ENCODE results near the gene RAPGEF2.

Gene RAPGEF2

GRCh38 chr4:159134429-159134828, 31.6 kb downstream of the RAPGEF2 start:
- DNase-seq (ENCODE audit: low read depth), result no peak

DNA sequence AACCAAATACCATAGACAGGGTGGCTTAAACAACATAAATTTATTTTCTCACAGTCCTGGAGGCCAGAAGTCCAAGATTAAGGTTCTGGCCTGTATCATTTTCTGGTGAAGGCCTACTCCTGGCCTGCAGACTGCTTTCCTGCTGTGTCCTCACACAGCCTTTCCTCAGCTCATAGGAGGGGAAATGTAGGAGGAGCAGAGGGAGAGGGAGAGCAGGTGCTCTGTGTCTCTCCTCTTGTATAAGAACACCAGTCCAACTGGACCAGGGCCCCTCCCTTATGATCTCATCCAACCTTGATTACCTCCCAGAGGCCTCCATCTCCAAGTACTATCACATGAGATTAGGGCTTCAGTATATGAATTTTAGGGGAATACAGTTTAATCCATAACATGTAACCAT, 34.3 kb downstream of the RAPGEF2 start:
- DNase-seq (ENCODE audit: low read depth), result no peak

- DNase-seq (ENCODE audit: low read depth), result no peak
These were observed 35.6 kb downstream of the RAPGEF2 start for GRCh38 chr4:159138436-159138835.

DNA sequence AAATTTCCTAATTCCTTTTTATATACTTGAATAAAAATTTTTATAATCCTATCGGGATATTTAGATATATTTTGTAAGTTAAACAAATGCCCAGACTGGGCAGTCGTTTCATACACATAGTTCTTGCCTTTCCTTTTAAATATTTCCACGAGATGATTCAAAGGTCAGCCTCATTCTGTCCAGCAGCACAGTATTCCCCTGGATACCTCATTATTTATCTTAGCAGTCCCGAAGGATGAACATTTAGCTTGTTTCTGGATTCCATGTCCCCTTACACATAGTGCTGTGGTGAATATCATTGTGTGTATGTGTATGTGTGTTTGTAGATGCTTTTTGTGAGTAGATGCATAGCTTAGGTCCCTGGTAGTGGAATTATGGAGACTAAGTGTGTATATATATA, 38.3 kb downstream of the RAPGEF2 start:
- no peak for DNase-seq (ENCODE audit: low read depth)

DNA sequence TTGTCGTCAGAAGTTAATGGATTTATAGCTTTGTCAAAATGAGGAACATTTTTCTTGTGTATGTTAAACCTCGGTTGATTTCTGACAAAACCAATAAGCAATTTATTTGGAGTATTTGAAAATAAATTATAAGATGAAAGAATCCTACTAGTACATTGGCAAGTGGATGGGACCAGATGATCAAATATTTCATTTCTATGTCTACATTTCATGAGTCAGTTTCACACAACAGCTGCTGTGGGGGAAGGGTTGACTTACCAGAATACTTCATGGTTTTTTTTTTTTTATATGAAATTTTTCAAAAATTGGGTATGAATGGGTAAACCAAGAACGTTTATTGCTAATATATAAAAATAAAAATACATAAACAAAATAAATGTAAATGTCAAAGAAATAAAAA, 39.4 kb downstream of the RAPGEF2 start:
- DNase-seq (ENCODE audit: low read depth), result no peak

DNA sequence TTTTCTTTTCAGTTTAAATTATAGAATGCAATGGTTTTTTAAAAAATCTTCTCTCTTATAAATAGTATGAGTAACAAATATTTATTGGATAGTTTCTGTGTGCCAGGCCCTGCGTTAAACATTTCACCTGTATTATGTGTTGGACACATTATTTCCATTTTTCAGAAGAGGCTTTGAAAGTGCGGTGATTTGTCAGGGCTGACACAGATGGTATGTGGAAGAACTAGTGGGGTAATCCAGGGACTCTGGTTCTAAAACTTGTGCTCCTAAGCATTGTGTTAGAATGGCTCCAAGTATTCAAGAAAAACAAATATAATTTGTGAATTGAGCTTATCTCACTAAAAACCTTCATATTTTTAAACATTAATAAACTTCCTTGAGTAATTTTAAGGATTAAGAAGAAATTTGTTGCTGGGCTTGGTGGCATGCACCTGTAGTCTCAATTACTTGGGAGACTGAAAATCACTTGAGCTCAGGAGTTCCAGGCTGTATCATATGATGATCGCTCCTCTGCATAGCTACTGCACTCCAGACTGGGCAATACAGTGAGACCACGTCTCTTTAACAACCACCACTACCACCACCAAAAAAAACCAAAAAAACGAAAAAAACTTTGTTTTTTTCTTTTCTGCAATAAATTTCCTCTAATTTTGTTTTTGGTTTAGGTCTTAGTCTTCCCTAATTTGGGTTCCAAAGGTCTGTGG, 40.0 kb downstream of the RAPGEF2 start:
- no peak for DNase-seq (ENCODE audit: low read depth)

DNA sequence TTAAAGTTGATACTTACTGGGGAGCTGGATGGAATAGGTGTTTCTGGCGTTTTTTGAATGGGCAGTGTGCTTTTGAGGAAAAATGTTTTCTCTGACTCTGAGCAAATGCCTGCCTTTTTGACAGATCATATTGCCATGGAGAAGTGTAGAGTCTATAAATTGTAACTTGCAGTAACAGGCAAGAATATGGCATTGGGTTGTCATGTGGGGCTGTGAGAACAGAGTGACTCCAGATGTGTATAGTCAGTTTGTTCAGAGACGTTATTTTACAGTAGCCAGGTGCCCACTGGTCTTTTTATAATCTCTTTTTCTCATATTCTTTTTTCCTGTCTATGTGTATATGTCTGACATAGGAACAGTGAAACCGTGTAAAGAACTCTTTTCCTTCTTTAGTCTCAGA, 40.8 kb downstream of the RAPGEF2 start:
- no peak for DNase-seq (ENCODE audit: low read depth)

DNA sequence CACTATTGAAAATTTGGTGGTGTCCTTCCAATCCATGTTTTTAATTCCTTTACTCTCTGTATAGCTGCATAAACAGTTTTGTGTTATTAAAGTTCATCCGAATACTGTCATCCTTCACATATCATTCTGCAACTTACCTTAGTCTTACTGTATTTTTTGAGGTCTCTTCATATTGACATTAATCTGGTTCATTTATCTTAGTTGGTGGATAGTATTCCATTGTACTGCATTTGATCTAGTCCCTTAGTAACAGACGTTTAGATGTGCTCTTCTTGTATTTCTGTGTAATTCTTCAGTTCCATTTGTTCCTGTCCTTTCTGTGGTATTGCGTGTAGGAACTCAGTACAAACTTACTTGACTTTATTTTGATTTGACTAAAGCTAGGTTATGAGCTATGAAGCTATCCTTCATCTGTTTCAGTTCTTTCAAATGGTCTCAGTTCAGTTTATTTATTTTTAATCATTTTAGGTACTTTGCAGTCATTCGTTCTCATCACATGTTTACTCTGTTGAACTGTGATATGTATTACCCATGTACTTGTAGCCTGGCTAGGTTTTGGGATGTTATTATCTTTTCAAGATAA, 41.3 kb downstream of the RAPGEF2 start:
- DNase-seq (ENCODE audit: low read depth), result no peak

GRCh38 chr4:159145318-159145991, 42.6 kb downstream of the RAPGEF2 start:
- no peak for DNase-seq (ENCODE audit: low read depth)

DNA sequence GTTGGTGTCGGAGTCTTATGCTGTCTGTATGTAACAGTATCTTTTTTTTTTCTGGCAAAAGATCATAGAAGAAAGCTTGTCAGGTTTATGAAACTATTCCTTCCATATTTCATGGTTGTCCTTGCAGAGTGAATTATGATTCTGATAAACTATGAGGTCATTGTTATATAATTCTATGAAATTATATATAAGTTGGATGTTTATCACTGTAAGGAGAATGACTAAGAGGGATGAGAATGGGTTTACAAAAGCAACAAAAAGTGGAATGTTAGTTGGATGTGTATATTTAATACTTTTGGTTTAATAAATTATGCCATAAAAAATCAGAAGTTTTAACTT, 43.1 kb downstream of the RAPGEF2 start:
- no peak for DNase-seq (ENCODE audit: low read depth)

GRCh38 chr4:159146488-159146887, 43.6 kb downstream of the RAPGEF2 start:
- no peak for DNase-seq (ENCODE audit: low read depth)

- DNase-seq (ENCODE audit: low read depth), result no peak
These were observed 45.6 kb downstream of the RAPGEF2 start for GRCh38 chr4:159148441-159148840.

DNA sequence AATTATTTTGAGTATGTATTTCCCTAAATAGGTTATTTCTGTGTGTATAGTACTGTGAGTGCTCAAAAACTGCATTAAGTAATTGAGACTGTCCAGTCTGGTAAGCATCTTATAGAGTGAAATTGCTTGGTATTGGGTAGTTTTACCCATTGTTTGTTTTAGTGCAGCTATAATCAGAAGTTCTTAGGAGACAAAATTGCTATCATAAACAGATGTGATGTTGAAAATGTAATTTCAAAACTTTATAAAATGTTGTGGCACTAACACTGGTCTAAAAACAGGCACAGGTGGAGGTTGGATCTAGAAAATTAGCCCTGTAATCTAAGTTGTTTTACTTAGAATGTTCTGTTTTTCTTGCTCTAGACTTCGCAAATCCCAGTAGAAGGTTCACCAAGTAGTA, 46.8 kb downstream of the RAPGEF2 start:
- no peak for DNase-seq (ENCODE audit: low read depth)

GRCh38 chr4:159150396-159150795, 47.5 kb downstream of the RAPGEF2 start:
- no peak for DNase-seq (ENCODE audit: low read depth)

GRCh38 chr4:159150821-159151390, 48.0 kb downstream of the RAPGEF2 start:
- no peak for DNase-seq (ENCODE audit: low read depth)

- DNase-seq (ENCODE audit: low read depth), result no peak
These were observed 48.8 kb downstream of the RAPGEF2 start for GRCh38 chr4:159151689-159152088.

- DNase-seq (ENCODE audit: low read depth), result no peak
These were observed 49.3 kb downstream of the RAPGEF2 start for GRCh38 chr4:159152181-159152580.

- no peak for DNase-seq (ENCODE audit: low read depth)
These were observed 50.8 kb downstream of the RAPGEF2 start for GRCh38 chr4:159153669-159154068.

GRCh38 chr4:159155119-159155518, 52.2 kb downstream of the RAPGEF2 start:
- no peak for DNase-seq (ENCODE audit: low read depth)

GRCh38 chr4:159158083-159158617, 55.3 kb downstream of the RAPGEF2 start:
- DNase-seq (ENCODE audit: low read depth), result no peak

DNA sequence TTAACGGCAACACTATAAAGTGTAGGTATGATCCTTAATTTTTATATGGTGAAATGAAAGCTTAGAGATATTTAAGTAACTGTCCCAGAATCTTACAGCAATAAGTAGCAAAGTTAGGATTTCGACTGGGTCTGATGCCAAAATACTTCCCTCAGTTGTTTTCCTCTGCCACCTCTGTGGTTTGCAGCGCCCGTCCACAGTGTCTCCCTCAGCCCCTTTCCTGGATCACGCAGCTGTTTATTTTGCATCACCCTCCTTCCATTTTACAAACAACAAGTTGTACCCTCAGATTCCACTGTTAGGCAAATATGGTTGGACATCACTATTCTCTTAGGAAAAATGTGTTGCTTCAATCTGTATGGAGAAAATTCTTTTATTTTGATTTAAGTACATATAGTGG, 56.1 kb downstream of the RAPGEF2 start:
- DNase-seq (ENCODE audit: low read depth), result no peak

DNA sequence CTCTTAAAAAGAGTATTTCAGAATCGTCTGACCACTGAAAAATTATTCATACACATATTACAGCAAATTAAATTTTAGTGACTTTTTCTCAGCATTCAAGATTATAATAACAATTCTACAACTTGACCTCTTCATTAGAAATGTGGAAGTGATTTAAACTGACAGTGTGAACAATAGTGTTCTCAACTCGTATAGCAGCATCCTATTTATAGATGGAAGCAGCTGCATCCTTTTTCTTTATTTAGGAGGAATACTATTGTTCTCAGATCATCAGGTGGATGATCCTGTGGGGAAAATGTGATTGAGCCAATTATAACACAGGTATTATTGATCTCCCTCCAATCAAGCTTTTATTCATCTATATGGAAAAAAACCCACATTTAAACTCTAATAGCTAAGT, 56.7 kb downstream of the RAPGEF2 start:
- no peak for DNase-seq (ENCODE audit: low read depth)

DNA sequence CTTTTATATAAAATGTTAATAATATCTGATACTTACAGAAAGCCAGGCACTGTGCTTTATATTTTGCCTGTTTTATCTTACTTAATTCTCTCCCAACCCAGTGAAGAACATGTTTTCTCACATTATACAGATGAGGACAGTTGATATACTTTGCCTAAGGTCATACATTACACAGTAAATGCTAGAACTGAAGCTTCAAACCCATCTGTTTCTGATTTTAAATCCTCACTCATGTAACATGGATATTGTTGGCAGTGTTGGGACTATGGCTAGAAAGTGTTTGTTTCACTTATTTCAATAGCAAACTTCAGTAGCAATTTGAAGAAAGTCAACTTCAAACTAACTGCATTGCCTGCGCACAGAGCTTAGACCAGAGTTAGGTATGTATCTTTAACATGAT, 57.4 kb downstream of the RAPGEF2 start:
- no peak for DNase-seq (ENCODE audit: low read depth)

Data from stimulated activated CD8-positive, alpha-beta memory T cell treated with anti-CD3 and anti-CD28 coated beads, Interleukin-12 subunit alpha, Interleukin-12 subunit beta, amount 100 ng/mL, for 4 hours (primary cell).